K562 (cell line): Measurements from ENCODE around the gene GPR107. TPM values are rescaled to one million over a fixed set of nuclear protein-coding genes. Genes with fewer than 3 reads are reported as not detected.

Source experiments
- ARID2 ChIP-seq: fragments of 450-650 bp; IDR thresholded peaks from 2 replicates; pipeline ENCODE4 v1.6.1; 2017; ENCODE audit warnings: antibody characterized with exemption, mild to moderate bottlenecking
- ARID3A ChIP-seq: IDR thresholded peaks from 2 replicates; pipeline ENCODE4 v1.6.1; 2012; ENCODE audit warnings: low read depth, low read length, improper control_type of control experiment, borderline replicate concordance
- CSDE1 ChIP-seq, 2 experiments: fragments of 450-650 bp; IDR thresholded peaks; 2 replicates each; pipeline ENCODE4 v1.6.1; 2016; ENCODE audit warnings: mild to moderate bottlenecking in 1 of 2
- GTF2F1 ChIP-seq: IDR thresholded peaks from 2 replicates; pipeline ENCODE4 v1.6.1; 2011; ENCODE audit warnings: low read depth, low read length, improper control_type of control experiment
- HNRNPUL1 ChIP-seq: fragments of 200-400 bp; formaldehyde crosslinking; IDR thresholded peaks from 2 replicates; pipeline ENCODE4 v1.6.1; 2017; ENCODE audit warnings: low read length
- MECOM ChIP-seq: fragments of 250-450 bp; sonication (Bioruptor Pico); IDR thresholded peaks from 2 replicates; pipeline ENCODE4 v1.8.0; 2022; ENCODE audit warnings: inconsistent platforms
- RUNX1 ChIP-seq: sonication (generic); IDR thresholded peaks from 2 replicates; pipeline ENCODE4 v1.6.1; 2016; ENCODE audit warnings: antibody characterized with exemption, low read depth
- SMARCE1 ChIP-seq: fragments of 450-650 bp; IDR thresholded peaks from 2 replicates; pipeline ENCODE4 v1.7.1; 2016; ENCODE audit warnings: mild to moderate bottlenecking
- STAT5B ChIP-seq: fragments of 250-450 bp; sonication (Bioruptor Pico); IDR thresholded peaks from 2 replicates; pipeline ENCODE4 v1.8.0; 2021; ENCODE audit warnings: mild to moderate bottlenecking, inconsistent platforms
- TAF7 ChIP-seq: fragments of 450-650 bp; IDR thresholded peaks from 2 replicates; pipeline ENCODE4 v1.6.1; 2016; ENCODE audit warnings: missing genetic modification characterization, missing compliant biosample characterization
- TARDBP ChIP-seq: fragments of 450-650 bp; IDR thresholded peaks from 2 replicates; pipeline ENCODE4 v1.6.1; 2016
- ZNF398 ChIP-seq: fragments of 250-450 bp; sonication (Bioruptor Pico); IDR thresholded peaks from 2 replicates; pipeline ENCODE4 v1.8.0; 2021; ENCODE audit warnings: moderate library complexity, mild to moderate bottlenecking, inconsistent platforms
- ZNF589 ChIP-seq: fragments of 200-800 bp; sonication (Bioruptor generic); IDR thresholded peaks from 2 replicates; pipeline ENCODE4 v1.6.1; 2016; ENCODE audit warnings: low read depth, missing genetic modification characterization, missing compliant biosample characterization
- ZNF695 ChIP-seq: fragments of 450-650 bp; formaldehyde crosslinking; IDR thresholded peaks from 2 replicates; pipeline ENCODE4 v1.4.0; 2020; ENCODE audit warnings: mild to moderate bottlenecking, moderate library complexity
- polyA plus RNA-seq, 8 experiments: library from polyadenylated mRNA; depleted of rRNA in 4 of 8; stranded (reverse) in 5 of 8; unstranded in 3 of 8; fragments of >200 nt; fragmentation: Nextera tagmentation in 2 of 8; fragmentation: Illumina TruSeq in 1 of 8; extraction: Ambion mirVana in 2 of 8; extraction: Trizol in 1 of 8; gene quantifications; 2 replicates each; pipeline versions ENCODE4 v1.2.1 to v1.2.3, GENCODE V29; 2011 to 2014; ENCODE audit warnings: inconsistent platforms in 1 of 8, missing spikeins in 1 of 8
- total RNA-seq, 7 experiments: library from RNA; depleted of rRNA in 6 of 7; stranded (reverse); fragments of >200 nt in 6 of 7; fragmentation: Illumina TruSeq in 2 of 7; extraction: Trizol in 2 of 7; gene quantifications; 2 replicates each; pipeline versions ENCODE4 v1.2.1 to v1.2.3, GENCODE V29; 2011 to 2021; ENCODE audit warnings: low replicate concordance in 1 of 7
- TF ChIP-seq, protein P1 (sequence below): fragments of 250-450 bp; sonication (Bioruptor Pico); IDR thresholded peaks from 2 replicates; pipeline ENCODE4 v1.8.0; 2022; ENCODE audit warnings: moderate library complexity, mild to moderate bottlenecking, inconsistent platforms
- TF ChIP-seq, protein P2 (sequence below): sonication (generic); formaldehyde crosslinking; IDR thresholded peaks from 2 replicates; pipeline ENCODE4 v1.8.1; 2023; ENCODE audit warnings: mild to moderate bottlenecking, missing genetic modification reagents
- TF ChIP-seq, protein P3 (sequence below): fragments of 450-650 bp; IDR thresholded peaks from 2 replicates; pipeline ENCODE4 v1.6.1; 2016; ENCODE audit warnings: mild to moderate bottlenecking
- TF ChIP-seq, protein P4 (sequence below): fragments of 450-650 bp; formaldehyde crosslinking; conservative IDR thresholded peaks from 2 replicates; pipeline ENCODE4 v1.4.0; 2022; ENCODE audit warnings: mild to moderate bottlenecking, missing genetic modification characterization

Gene GPR107
- total and polyA plus RNA-seq, 9 of the 15 experiments (the other 6 are each of a cell fraction or from before 2014, with no cell fraction given) = 3.2 to 34.6 (median 14.4) TPM

DNA sequence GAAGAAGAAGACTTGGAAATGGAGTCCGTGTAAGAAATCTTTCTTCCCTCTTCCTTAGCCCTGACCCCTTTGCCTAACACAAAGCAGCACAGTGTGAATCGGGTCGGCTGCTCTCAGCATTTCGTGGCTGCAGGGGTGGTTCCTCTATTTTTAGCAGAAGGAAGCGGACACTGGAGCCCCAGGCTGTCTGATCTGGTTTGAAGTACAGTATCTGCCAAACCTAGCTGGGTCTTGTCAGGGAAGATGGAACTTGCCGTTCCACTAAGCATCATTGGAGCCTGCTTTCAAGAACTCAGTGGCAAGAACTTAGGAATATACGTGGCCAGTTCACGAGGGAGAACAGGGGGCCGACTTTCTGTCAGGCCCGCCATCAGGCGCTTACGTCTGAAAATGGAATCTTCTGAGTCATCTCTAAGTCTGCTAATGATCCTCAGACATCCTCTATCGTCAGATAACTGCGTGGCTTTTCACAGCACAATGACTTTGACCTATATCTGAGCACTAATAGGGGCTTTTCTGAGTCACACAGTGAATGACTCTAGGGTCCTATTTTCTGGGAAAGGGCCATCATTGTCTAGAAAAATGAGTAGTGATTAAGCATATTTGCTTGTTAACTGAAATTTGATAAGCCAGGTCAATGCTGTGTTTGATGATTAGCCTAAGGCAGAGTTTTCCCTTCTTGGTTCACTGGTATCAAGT is 75.2 kb downstream of the GPR107 start (continued):
- TF ChIP-seq ARID3A = no peak
- TF ChIP-seq, protein P1, sequence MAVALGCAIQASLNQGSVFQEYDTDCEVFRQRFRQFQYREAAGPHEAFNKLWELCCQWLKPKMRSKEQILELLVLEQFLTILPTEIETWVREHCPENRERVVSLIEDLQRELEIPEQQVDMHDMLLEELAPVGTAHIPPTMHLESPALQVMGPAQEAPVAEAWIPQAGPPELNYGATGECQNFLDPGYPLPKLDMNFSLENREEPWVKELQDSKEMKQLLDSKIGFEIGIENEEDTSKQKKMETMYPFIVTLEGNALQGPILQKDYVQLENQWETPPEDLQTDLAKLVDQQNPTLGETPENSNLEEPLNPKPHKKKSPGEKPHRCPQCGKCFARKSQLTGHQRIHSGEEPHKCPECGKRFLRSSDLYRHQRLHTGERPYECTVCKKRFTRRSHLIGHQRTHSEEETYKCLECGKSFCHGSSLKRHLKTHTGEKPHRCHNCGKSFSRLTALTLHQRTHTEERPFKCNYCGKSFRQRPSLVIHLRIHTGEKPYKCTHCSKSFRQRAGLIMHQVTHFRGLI = no peak
- TF ChIP-seq, protein P2, sequence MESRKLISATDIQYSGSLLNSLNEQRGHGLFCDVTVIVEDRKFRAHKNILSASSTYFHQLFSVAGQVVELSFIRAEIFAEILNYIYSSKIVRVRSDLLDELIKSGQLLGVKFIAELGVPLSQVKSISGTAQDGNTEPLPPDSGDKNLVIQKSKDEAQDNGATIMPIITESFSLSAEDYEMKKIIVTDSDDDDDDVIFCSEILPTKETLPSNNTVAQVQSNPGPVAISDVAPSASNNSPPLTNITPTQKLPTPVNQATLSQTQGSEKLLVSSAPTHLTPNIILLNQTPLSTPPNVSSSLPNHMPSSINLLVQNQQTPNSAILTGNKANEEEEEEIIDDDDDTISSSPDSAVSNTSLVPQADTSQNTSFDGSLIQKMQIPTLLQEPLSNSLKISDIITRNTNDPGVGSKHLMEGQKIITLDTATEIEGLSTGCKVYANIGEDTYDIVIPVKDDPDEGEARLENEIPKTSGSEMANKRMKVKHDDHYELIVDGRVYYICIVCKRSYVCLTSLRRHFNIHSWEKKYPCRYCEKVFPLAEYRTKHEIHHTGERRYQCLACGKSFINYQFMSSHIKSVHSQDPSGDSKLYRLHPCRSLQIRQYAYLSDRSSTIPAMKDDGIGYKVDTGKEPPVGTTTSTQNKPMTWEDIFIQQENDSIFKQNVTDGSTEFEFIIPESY (CRISPR knock-in tag) = no peak; the same call in 1 of the 2 replicates
- TF ChIP-seq GTF2F1 = no peak
- no peak for TF ChIP-seq ZNF398 (CRISPR knock-in tag)
- TF ChIP-seq, protein P3, sequence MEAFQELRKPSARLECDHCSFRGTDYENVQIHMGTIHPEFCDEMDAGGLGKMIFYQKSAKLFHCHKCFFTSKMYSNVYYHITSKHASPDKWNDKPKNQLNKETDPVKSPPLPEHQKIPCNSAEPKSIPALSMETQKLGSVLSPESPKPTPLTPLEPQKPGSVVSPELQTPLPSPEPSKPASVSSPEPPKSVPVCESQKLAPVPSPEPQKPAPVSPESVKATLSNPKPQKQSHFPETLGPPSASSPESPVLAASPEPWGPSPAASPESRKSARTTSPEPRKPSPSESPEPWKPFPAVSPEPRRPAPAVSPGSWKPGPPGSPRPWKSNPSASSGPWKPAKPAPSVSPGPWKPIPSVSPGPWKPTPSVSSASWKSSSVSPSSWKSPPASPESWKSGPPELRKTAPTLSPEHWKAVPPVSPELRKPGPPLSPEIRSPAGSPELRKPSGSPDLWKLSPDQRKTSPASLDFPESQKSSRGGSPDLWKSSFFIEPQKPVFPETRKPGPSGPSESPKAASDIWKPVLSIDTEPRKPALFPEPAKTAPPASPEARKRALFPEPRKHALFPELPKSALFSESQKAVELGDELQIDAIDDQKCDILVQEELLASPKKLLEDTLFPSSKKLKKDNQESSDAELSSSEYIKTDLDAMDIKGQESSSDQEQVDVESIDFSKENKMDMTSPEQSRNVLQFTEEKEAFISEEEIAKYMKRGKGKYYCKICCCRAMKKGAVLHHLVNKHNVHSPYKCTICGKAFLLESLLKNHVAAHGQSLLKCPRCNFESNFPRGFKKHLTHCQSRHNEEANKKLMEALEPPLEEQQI = no peak
- TF ChIP-seq TAF7 (tag) = no peak
- TF ChIP-seq ZNF695 (CRISPR knock-in tag) = no peak
- no peak for TF ChIP-seq STAT5B (CRISPR knock-in tag)
- no peak for TF ChIP-seq SMARCE1
- no peak for TF ChIP-seq ZNF589 (CRISPR knock-in tag)
- TF ChIP-seq HNRNPUL1 = no peak
- no peak for TF ChIP-seq MECOM (CRISPR knock-in tag)
- TF ChIP-seq ARID2 = no peak
- TF ChIP-seq, protein P4, sequence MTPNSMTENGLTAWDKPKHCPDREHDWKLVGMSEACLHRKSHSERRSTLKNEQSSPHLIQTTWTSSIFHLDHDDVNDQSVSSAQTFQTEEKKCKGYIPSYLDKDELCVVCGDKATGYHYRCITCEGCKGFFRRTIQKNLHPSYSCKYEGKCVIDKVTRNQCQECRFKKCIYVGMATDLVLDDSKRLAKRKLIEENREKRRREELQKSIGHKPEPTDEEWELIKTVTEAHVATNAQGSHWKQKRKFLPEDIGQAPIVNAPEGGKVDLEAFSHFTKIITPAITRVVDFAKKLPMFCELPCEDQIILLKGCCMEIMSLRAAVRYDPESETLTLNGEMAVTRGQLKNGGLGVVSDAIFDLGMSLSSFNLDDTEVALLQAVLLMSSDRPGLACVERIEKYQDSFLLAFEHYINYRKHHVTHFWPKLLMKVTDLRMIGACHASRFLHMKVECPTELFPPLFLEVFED (CRISPR knock-in tag) = no peak
- 0 out of 2 replicates have a peak, but pooled peaks have one; percentile 61 for TF ChIP-seq TARDBP
- TF ChIP-seq RUNX1 = no peak
- no peak for TF ChIP-seq CSDE1 (IDR thresholded peaks at IDR 0.05)
